GM12892 (cell line): ENCODE results near the gene AFDN.

ENCODE experiments used
- POLR2A ChIP-seq: IDR thresholded peaks from 2 replicates; pipeline ENCODE4 v1.6.1; 2011; ENCODE audit warnings: low read depth, low read length, control low read depth
- POLR2AphosphoS5 ChIP-seq: IDR thresholded peaks from 2 replicates; pipeline ENCODE4 v1.6.1; 2011; ENCODE audit warnings: low read depth, low read length, control low read depth
- TAF1 ChIP-seq: IDR thresholded peaks from 2 replicates; pipeline ENCODE4 v1.6.1; 2011; ENCODE audit warnings: low read depth, mild to moderate bottlenecking, control low read depth, low read length, borderline replicate concordance

DNA sequence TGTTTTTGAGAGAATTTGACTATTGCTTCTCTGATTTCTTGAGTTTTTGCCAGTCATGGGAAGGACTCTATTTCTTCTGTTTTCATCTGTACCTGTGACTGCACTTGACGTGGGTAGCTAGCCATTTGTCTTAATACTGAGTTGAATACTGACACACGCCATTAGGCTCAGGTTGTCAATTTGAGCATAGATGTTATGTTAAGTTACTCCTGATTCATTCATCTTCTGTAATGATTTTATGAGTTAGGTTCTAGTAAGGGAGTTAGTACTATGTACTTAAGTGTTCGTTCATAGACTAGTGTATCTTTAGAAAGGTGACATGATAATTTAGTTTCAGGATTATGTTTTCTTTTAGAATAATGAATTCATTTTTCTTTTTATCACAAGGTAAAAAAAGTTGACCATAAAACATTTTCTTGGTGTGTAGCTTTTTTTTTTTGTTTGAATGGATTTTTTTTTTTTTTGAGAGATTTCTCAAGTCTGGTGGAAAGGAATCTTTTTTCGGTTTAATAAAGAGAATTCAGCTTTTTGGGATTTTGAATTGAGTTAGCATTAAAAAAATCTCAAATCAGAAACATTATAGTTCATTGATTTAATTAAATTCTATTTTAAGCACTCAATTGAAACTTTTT lies 1.7 kb downstream of the AFDN start:
- TF ChIP-seq TAF1, result no peak
- TF ChIP-seq POLR2A, result no peak
- no peak for TF ChIP-seq POLR2AphosphoS5
